ENCODE results near the gene TREX2. TPM values are rescaled to one million over a fixed set of nuclear protein-coding genes. Genes with fewer than 3 reads are reported as not detected.

Gene TREX2
- total RNA-seq, 1 experiment from 2014 or later, result 1.8 TPM

GRCh38 chrX:153455571-153455970 lies 9.7 kb upstream of the TREX2 start:
- no peaks in the 10 kb centered on the region; the same call in 1 of the 2 replicates for H3K36me3 ChIP-seq (replicated peaks; ENCODE audit: control insufficient read depth, insufficient read depth, low read length)
- no peaks in the 10 kb centered on the region for H3K27me3 ChIP-seq (ENCODE audit: control insufficient read depth, insufficient read depth, low read length)
- H3K4me3 ChIP-seq (ENCODE audit: insufficient read depth, low read depth, low read length), result no peak overlapping the region
- peak; percentile 43 for DNase-seq

DNA sequence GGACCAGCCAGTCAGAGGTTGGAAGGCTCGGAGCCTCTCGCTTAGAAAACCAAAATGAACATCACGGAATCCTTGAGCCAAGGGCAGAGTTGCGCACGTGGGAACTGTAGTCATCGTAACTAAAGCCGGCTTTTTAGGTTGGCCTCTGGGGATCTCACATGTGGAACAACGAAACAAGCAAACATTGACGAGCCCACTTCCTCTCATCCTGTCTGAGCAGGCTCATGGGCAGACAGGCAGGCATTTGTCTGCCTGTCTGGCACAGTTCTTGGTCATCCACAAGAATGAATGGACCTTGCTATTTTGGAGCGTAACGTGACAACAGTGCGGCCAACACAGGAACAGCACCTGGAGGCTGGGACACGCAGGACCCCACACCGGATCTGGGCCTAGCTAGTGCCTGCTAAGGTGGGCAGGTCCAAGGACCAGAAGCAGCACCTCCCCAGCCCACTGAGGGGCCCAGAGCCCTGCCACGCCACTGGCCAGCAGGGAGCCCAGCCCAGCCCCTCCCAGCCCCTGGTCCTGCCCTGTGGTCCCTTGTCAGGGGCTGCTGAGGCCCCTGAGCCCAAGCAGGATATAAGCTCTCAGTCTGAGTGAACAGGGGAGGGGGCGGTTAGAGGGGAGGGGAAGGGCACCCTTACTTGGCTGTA lies 9.2 kb upstream of the TREX2 start:
- Histone ChIP-seq H3K27me3 (ENCODE audit: control insufficient read depth, insufficient read depth, low read length) (no peaks in the 10 kb centered on the region), H3K36me3 (replicated peaks; ENCODE audit: control insufficient read depth, insufficient read depth, low read length) (no peaks in the 10 kb centered on the region; the same call in 1 of the 2 replicates), H3K4me3 (ENCODE audit: insufficient read depth, low read depth, low read length) (no peak overlapping the region)
- peak; percentile 31 for DNase-seq

GRCh38 chrX:153450949-153451277 lies 5.1 kb upstream of the TREX2 start:
- no peak overlapping the region for H3K4me3 ChIP-seq (ENCODE audit: insufficient read depth, low read depth, low read length)
- no peaks in the 10 kb centered on the region for H3K27me3 ChIP-seq (ENCODE audit: control insufficient read depth, insufficient read depth, low read length)
- H3K36me3 ChIP-seq (replicated peaks; ENCODE audit: control insufficient read depth, insufficient read depth, low read length), result no peaks in the 10 kb centered on the region; the same call in 1 of the 2 replicates
- DNase-seq, result peak; percentile 20

DNA sequence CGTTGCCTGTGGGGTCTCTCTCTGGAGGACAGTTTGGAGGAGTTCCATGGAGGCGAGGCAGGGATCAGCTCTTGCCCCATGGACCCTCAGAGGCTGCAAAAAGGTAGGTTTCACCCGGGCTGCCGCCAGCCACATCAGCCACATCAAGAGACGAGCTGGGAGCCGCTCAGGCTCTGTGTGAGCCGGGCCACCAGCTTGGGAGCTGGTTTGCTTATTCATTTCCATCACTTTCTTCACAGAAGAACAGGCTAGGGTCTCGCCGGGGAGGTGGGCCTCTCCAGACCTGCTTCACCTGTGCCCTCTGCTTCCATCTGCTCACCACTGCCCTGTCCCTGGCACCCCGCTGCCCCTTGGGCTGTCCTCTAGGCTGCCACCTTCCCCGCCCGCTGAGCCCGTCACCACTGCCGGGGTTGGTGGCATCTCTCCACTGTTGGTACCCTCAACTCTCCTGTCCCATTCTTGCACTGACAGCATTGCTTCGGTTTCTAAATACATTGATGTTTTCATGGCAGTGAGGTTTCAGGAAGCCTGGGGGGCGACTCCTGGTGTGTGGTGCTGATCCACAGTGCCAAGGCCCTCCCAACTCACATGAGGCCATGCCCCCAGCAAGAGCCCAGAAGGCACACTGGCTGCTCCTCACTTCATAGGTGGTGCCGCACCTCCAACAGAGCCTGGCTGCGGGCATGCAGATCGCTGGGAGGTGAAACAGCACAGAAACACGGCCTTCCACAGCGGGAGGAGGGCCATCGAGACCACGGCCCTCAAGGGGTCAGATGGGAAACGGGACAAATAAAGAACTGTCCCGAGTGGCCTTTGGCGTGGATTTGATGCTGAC lies 4.5 kb upstream of the TREX2 start:
- Histone ChIP-seq H3K27me3 (ENCODE audit: control insufficient read depth, insufficient read depth, low read length) (no peaks in the 10 kb centered on the region), H3K4me3 (ENCODE audit: insufficient read depth, low read depth, low read length) (no peak overlapping the region), H3K36me3 (replicated peaks; ENCODE audit: control insufficient read depth, insufficient read depth, low read length) (no peaks in the 10 kb centered on the region; the same call in 1 of the 2 replicates)
- DNase-seq, result peak; percentile 35

- H3K36me3 ChIP-seq (replicated peaks; ENCODE audit: control insufficient read depth, insufficient read depth, low read length), result no peaks in the 10 kb centered on the region; the same call in 1 of the 2 replicates
- DNase-seq, result no peak
- no peaks in the 10 kb centered on the region for H3K27me3 ChIP-seq (ENCODE audit: control insufficient read depth, insufficient read depth, low read length)
- no peak overlapping the region for H3K4me3 ChIP-seq (ENCODE audit: insufficient read depth, low read depth, low read length)
Measured at GRCh38 chrX:153449368-153450113, 3.7 kb upstream of the TREX2 start.

- no peaks in the 10 kb centered on the region for H3K27me3 ChIP-seq (ENCODE audit: control insufficient read depth, insufficient read depth, low read length)
- H3K4me3 ChIP-seq (ENCODE audit: insufficient read depth, low read depth, low read length), result no peak overlapping the region
- DNase-seq, result peak; percentile 43
- H3K36me3 ChIP-seq (replicated peaks; ENCODE audit: control insufficient read depth, insufficient read depth, low read length), result no peaks in the 10 kb centered on the region; the same call in 1 of the 2 replicates
Measured at GRCh38 chrX:153448556-153449367, 2.9 kb upstream of the TREX2 start.

DNA sequence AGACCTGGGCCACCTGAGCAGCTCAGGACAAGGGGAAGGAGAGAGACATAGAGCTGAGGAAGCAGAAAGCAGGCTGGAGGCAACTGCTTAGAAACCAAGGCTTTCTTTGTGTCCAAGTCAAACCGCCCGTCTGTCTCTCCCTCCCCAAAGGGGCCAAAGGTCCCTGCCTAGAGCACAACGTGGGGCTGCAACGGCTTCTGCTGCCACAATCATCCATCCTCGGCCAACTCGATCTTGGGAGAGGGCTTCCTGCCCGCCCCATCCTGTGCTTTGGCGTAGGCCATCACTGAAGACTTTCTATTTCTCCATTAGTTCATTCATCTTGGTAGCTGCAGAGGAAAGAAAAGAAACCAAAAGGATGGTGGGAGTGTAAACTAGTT lies 1.7 kb upstream of the TREX2 start:
- no peaks in the 10 kb centered on the region for H3K27me3 ChIP-seq (ENCODE audit: control insufficient read depth, insufficient read depth, low read length)
- no peak for DNase-seq
- H3K36me3 ChIP-seq (replicated peaks; ENCODE audit: control insufficient read depth, insufficient read depth, low read length), result no peaks in the 10 kb centered on the region; the same call in 1 of the 2 replicates
- no peak overlapping the region for H3K4me3 ChIP-seq (ENCODE audit: insufficient read depth, low read depth, low read length)

DNA sequence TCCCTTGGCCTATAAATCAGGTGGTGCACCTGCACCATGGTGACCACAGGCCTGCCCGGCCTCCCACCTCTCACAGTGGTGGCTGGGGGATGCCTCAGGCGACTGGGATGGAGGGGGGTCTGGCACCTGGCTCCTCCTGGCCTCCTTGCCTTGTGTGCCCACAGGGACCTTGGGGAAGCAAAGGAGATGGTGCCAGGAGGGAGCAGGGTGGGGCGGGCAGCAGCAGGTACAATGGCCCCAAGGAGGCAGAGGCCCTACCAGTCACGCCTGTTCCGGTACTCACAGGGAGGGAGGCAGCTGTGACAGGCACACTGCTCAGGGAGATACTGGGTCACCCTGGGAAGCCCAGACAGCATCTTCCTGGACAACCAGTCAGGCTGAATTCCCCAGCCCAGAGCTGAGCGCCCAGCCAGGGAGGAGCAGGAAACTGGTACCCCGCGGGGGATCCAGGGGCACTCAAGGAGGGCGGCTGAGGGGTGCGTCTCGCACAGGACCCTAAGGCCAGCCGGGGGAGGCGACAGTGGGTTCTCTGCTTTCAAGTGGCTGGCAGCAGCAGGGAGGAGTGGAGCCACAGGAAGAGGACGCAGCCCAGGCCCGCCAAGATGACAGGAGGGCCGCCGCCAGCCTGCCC lies 1.2 kb upstream of the TREX2 start:
- H3K36me3 ChIP-seq (replicated peaks; ENCODE audit: control insufficient read depth, insufficient read depth, low read length), result no peaks in the 10 kb centered on the region; the same call in 1 of the 2 replicates
- no peak overlapping the region for H3K4me3 ChIP-seq (ENCODE audit: insufficient read depth, low read depth, low read length)
- no peaks in the 10 kb centered on the region for H3K27me3 ChIP-seq (ENCODE audit: control insufficient read depth, insufficient read depth, low read length)
- DNase-seq, result peak; percentile 51

- Histone ChIP-seq H3K27me3 (ENCODE audit: control insufficient read depth, insufficient read depth, low read length) (no peaks in the 10 kb centered on the region), H3K36me3 (replicated peaks; ENCODE audit: control insufficient read depth, insufficient read depth, low read length) (no peaks in the 10 kb centered on the region; the same call in 1 of the 2 replicates), H3K4me3 (ENCODE audit: insufficient read depth, low read depth, low read length) (no peak overlapping the region)
- no peak for DNase-seq
Measured at GRCh38 chrX:153446636-153446936, 730 bp upstream of the TREX2 start.

DNA sequence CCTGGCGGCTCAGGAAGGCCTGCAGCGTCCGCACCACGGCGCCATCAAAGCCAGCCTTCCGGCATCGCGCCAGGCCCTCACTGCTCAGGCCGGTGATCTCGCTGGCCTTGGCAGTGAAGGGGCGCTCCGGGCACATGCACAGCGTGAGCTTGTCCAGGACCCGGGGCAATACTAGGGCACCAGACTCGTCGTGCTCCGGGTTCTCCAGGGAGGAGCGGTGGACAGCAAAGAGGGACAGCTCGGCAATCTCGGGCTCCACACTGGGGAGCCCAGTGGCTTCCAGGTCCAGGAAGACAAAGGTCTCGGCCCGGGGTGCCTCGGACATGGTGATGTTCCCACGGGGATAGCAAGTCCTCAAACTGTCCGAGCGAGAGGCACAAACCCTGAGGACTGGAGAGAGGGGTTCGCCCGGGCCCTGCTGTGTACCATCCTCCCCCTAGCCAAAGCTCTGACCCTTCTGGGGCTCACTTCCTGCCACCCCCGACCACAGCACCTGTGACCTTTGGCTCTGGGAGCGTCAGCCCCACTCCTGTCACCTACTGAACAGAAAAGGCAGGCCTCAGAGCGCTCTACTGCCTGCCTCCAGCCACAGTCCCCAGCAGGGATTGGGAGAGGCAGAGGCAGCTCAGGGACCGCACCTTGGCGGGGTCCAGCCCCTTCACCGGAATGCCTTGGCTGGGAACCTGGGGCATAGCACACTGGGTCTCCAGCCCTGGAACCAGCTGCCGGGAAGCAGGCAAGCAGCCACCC lies 575 bp downstream of the TREX2 start:
- Histone ChIP-seq H3K36me3 (replicated peaks; ENCODE audit: control insufficient read depth, insufficient read depth, low read length) (no peaks in the 10 kb centered on the region), H3K27me3 (ENCODE audit: control insufficient read depth, insufficient read depth, low read length) (no peaks in the 10 kb centered on the region), H3K4me3 (ENCODE audit: insufficient read depth, low read depth, low read length) (no peak overlapping the region)
- peak; percentile 55 for DNase-seq

DNA sequence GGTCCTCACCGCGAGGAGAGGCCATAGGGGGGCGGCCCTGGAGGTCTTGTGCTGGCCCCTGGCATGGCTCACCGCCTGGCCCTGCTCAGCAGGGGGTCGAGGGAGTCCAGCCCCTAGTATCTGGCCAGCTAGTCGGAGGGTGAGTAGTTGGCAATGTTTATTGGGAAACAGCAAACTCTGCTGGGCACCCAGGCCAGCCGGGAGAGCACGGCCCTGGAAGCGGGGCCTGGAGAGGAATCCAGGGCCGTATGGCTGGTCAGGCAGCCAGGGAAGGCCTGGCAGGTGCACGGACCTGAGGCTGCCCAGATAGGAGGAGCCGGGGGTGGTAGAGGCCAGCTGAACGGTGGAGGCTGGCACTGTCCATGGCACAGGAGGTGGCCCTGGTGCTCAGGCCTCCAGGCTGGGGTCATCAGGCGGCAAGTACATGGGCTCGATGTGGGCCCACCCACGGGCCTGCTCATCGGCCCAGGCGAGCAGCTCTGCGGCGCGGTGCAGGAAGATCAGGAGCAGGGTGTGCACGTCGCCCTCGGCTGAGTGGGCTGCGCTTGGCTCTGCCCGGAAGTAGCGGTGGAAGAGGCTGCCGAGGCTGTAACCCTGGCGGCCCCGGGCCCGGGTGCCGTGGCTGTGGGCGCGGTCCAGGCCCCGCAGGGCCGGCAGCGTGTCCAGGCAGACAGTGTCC lies 1.4 kb downstream of the TREX2 start:
- peak; percentile 61 for DNase-seq
- no peaks in the 10 kb centered on the region for H3K36me3 ChIP-seq (replicated peaks; ENCODE audit: control insufficient read depth, insufficient read depth, low read length)
- H3K27me3 ChIP-seq (ENCODE audit: control insufficient read depth, insufficient read depth, low read length), result no peaks in the 10 kb centered on the region
- H3K4me3 ChIP-seq (ENCODE audit: insufficient read depth, low read depth, low read length), result no peak overlapping the region

- DNase-seq, result peak; percentile 59
- H3K4me3 ChIP-seq (ENCODE audit: insufficient read depth, low read depth, low read length), result no peak overlapping the region
- H3K36me3 ChIP-seq (replicated peaks; ENCODE audit: control insufficient read depth, insufficient read depth, low read length), result no peaks in the 10 kb centered on the region
- no peaks in the 10 kb centered on the region for H3K27me3 ChIP-seq (ENCODE audit: control insufficient read depth, insufficient read depth, low read length)
Measured at GRCh38 chrX:153443476-153444332, 2.2 kb downstream of the TREX2 start.
